Measurements from ENCODE around the gene MYO15B. TPM values are rescaled to one million over a fixed set of nuclear protein-coding genes. Genes with fewer than 3 reads are reported as not detected.

The MYO15B gene
- total and polyA plus RNA-seq, 2 of the 13 experiments (the other 11 are each of a cell fraction or from before 2014, with no cell fraction given): 2.8 to 8.1 TPM

DNA sequence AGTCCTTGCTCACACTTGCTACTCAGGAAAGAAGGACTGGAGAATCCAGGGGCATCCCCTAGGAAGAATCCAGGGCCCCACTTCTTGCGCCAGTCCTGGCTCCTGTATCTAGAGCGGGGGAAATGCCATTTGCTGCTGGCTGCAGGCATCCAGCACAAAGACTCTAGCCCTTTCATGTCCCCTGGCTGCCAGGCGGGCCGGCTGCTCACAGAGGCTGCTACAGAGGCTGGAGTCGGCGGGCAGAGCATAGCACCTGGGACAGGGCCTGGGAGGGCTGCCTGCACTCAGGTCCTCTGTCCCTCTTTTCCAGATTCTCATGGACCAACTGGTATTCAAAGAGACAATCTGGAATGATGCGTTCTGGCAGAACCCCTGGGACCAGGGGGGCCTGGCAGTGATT lies 59.5 kb downstream of the MYO15B start:
- peak overlapping the region; percentile 80 for H3K9ac ChIP-seq (ENCODE audit: insufficient read depth, low read depth, low read length)
- POLR2A ChIA-PET: interaction anchor here (1.5 to 3.4 kb wide), 6 partner anchors 8 to 229 kb away, joined by 3 to 28 read pairs (median 20); partner anchors contain the start of genes RECQL5, SAP30BP and SMIM5

More for the DNA sequence above, 59.5 kb downstream of the MYO15B start:
- H3K36me3 ChIP-seq (replicated peaks in 1 of 2; ENCODE audit: control insufficient read depth in 1 of 2, insufficient read depth in 2 of 2, low read length in 2 of 2): peaks cover 15 to 29% of the 10 kb centered on the region in 2 experiments
- H3K4me3 ChIP-seq (replicated peaks in 1 of 3; ENCODE audit: insufficient read depth in 1 of 3, low read depth in 2 of 3, low read length in 3 of 3): peak overlapping the region in 1 of 3 experiments; percentile 67; a peak in 1 of 6 replicates
- BruUV-seq (replicated peaks): no TSS peak
- peaks cover 6% of the 10 kb centered on the region for H3K79me2 ChIP-seq (ENCODE audit: insufficient read depth, low read length)
- in situ Hi-C loops (cut with HindIII; ENCODE audit: extremely low pct_ligation_motif_present, low pct_unique_long_range_greater_than_20kb) (no loop called here), intact Hi-C loops (cut with micrococcal nuclease; ENCODE audit: unreplicated experiment) (no loop called here)
- H2AFZ ChIP-seq (ENCODE audit: low read length): no peak overlapping the region
- H3K4me2 ChIP-seq (ENCODE audit: low read depth, low read length): peak overlapping the region; percentile 94
- H3K9me3 ChIP-seq (ENCODE audit: low read length): no peaks in the 10 kb centered on the region
- no peak for FAIRE-seq
- CTCF ChIA-PET (ENCODE audit: low intra/inter-chr PET ratio, low total read pairs): interaction anchor here (2.1 kb wide), 1 partner anchor 13 kb away, joined by 6 read pairs; no protein-coding TSS in a partner anchor
- peak overlapping the region; percentile 85 for H3K27ac ChIP-seq (ENCODE audit: extremely low read length, insufficient read depth, low read length)
- TF ChIP-seq ZFP37 (CRISPR knock-in tag; IDR thresholded peaks at IDR 0.05; ENCODE audit: borderline replicate concordance) (no peak), NR2F2 (IDR thresholded peaks at IDR 0.05; ENCODE audit: borderline replicate concordance, low read depth) (no peak), ARID2 (CRISPR knock-in tag; IDR thresholded peaks at IDR 0.05; ENCODE audit: borderline replicate concordance) (peak; percentile 36; the same call in 1 of the 2 replicates), HNRNPK (IDR thresholded peaks at IDR 0.05; ENCODE audit: low read depth, low read length, poor library complexity, severe bottlenecking) (no peak), ZNF354B (CRISPR knock-in tag; IDR thresholded peaks at IDR 0.05) (peak; percentile 31; the same call in 1 of the 2 replicates), ZBTB38 (CRISPR knock-in tag; IDR thresholded peaks at IDR 0.05) (0 out of 2 replicates have a peak, but pooled peaks have one; percentile 11), ZNF737 (CRISPR knock-in tag; IDR thresholded peaks at IDR 0.05; ENCODE audit: borderline replicate concordance) (no peak), HHEX (CRISPR knock-in tag; IDR thresholded peaks at IDR 0.05) (no peak)
- TF ChIP-seq, protein P1, sequence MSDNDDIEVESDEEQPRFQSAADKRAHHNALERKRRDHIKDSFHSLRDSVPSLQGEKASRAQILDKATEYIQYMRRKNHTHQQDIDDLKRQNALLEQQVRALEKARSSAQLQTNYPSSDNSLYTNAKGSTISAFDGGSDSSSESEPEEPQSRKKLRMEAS (IDR thresholded peaks at IDR 0.05): no peak
- TF ChIP-seq, protein P2, sequence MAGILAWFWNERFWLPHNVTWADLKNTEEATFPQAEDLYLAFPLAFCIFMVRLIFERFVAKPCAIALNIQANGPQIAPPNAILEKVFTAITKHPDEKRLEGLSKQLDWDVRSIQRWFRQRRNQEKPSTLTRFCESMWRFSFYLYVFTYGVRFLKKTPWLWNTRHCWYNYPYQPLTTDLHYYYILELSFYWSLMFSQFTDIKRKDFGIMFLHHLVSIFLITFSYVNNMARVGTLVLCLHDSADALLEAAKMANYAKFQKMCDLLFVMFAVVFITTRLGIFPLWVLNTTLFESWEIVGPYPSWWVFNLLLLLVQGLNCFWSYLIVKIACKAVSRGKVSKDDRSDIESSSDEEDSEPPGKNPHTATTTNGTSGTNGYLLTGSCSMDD (CRISPR knock-in tag; IDR thresholded peaks at IDR 0.05): 0 out of 2 replicates have a peak, but pooled peaks have one; percentile 37
- TF ChIP-seq, protein P3, sequence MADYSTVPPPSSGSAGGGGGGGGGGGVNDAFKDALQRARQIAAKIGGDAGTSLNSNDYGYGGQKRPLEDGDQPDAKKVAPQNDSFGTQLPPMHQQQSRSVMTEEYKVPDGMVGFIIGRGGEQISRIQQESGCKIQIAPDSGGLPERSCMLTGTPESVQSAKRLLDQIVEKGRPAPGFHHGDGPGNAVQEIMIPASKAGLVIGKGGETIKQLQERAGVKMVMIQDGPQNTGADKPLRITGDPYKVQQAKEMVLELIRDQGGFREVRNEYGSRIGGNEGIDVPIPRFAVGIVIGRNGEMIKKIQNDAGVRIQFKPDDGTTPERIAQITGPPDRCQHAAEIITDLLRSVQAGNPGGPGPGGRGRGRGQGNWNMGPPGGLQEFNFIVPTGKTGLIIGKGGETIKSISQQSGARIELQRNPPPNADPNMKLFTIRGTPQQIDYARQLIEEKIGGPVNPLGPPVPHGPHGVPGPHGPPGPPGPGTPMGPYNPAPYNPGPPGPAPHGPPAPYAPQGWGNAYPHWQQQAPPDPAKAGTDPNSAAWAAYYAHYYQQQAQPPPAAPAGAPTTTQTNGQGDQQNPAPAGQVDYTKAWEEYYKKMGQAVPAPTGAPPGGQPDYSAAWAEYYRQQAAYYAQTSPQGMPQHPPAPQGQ (CRISPR knock-in tag; IDR thresholded peaks at IDR 0.05; ENCODE audit: borderline replicate concordance): no peak
- H3K4me1 ChIP-seq (ENCODE audit: insufficient read depth, low read length): peaks cover 25% of the 10 kb centered on the region
- 89% methylated on average over 7 of the region's 7 CpGs for WGBS (ENCODE audit: low lambda C conversion rate)
- no peaks in the 10 kb centered on the region for H4K20me1 ChIP-seq (ENCODE audit: insufficient read depth, low read length)
- ATAC-seq: no peak
- no peaks in the 10 kb centered on the region for H3K27me3 ChIP-seq (ENCODE audit: control insufficient read depth in 1 of 2, insufficient read depth in 2 of 2, low read length in 2 of 2)
- no peak for DNase-seq (ENCODE audit: low spot score)

Data from HepG2 (cell line).